ENCODE results near the gene CDC42SE2. TPM values are rescaled to one million over a fixed set of nuclear protein-coding genes. Genes with fewer than 3 reads are reported as not detected.
A peak's percentile ranks its signal among the peaks of the same experiment; 100 is the strongest.

The CDC42SE2 gene
- total and polyA plus RNA-seq, 2 experiments from 2014 or later = 24.2 to 36.2 TPM

- H4K20me1 ChIP-seq (replicated peaks; ENCODE audit: insufficient read depth) = no peaks in the 10 kb centered on the region
- peaks cover 31% of the 10 kb centered on the region for H3K4me1 ChIP-seq (ENCODE audit: insufficient read depth)
- H3F3A ChIP-seq (replicated peaks; ENCODE audit: low read depth) = no peaks in the 10 kb centered on the region
- H3K79me2 ChIP-seq (replicated peaks; ENCODE audit: insufficient read depth) = peaks cover 45% of the 10 kb centered on the region
- Mint-ChIP-seq H3K36me3 (ENCODE audit: low read depth) (peaks cover 46% of the 10 kb centered on the region), H3K27ac (peak overlapping the region; percentile 38; the same call in 1 of the 2 replicates), H3K4me1 (peaks cover 39% of the 10 kb centered on the region), H3K27me3 (ENCODE audit: insufficient read depth, low read depth, poor library complexity) (peaks cover 8% of the 10 kb centered on the region), H3K4me3 (no peak overlapping the region), H3K9me3 (peaks cover 23% of the 10 kb centered on the region)
- H3K27ac ChIP-seq (ENCODE audit: low read depth) = no peak overlapping the region
- TF ChIP-seq, protein P1, sequence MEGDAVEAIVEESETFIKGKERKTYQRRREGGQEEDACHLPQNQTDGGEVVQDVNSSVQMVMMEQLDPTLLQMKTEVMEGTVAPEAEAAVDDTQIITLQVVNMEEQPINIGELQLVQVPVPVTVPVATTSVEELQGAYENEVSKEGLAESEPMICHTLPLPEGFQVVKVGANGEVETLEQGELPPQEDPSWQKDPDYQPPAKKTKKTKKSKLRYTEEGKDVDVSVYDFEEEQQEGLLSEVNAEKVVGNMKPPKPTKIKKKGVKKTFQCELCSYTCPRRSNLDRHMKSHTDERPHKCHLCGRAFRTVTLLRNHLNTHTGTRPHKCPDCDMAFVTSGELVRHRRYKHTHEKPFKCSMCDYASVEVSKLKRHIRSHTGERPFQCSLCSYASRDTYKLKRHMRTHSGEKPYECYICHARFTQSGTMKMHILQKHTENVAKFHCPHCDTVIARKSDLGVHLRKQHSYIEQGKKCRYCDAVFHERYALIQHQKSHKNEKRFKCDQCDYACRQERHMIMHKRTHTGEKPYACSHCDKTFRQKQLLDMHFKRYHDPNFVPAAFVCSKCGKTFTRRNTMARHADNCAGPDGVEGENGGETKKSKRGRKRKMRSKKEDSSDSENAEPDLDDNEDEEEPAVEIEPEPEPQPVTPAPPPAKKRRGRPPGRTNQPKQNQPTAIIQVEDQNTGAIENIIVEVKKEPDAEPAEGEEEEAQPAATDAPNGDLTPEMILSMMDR (conservative IDR thresholded peaks at IDR 0.05; ENCODE audit: low read depth in 2 of 2) = no peak
- no peak for TF ChIP-seq JUNB (IDR thresholded peaks at IDR 0.05; ENCODE audit: unreplicated experiment)
- no peak for TF ChIP-seq ZNF462 (CRISPR knock-in tag; IDR thresholded peaks at IDR 0.05)
- no peak for TF ChIP-seq STAT1 (IDR thresholded peaks at IDR 0.05; ENCODE audit: unreplicated experiment)
- TF ChIP-seq ZNF114 (CRISPR knock-in tag; IDR thresholded peaks at IDR 0.05) = no peak
- no peak for TF ChIP-seq CREB1 (CRISPR knock-in tag; IDR thresholded peaks at IDR 0.05; ENCODE audit: low read depth)
- TF ChIP-seq, protein P2, sequence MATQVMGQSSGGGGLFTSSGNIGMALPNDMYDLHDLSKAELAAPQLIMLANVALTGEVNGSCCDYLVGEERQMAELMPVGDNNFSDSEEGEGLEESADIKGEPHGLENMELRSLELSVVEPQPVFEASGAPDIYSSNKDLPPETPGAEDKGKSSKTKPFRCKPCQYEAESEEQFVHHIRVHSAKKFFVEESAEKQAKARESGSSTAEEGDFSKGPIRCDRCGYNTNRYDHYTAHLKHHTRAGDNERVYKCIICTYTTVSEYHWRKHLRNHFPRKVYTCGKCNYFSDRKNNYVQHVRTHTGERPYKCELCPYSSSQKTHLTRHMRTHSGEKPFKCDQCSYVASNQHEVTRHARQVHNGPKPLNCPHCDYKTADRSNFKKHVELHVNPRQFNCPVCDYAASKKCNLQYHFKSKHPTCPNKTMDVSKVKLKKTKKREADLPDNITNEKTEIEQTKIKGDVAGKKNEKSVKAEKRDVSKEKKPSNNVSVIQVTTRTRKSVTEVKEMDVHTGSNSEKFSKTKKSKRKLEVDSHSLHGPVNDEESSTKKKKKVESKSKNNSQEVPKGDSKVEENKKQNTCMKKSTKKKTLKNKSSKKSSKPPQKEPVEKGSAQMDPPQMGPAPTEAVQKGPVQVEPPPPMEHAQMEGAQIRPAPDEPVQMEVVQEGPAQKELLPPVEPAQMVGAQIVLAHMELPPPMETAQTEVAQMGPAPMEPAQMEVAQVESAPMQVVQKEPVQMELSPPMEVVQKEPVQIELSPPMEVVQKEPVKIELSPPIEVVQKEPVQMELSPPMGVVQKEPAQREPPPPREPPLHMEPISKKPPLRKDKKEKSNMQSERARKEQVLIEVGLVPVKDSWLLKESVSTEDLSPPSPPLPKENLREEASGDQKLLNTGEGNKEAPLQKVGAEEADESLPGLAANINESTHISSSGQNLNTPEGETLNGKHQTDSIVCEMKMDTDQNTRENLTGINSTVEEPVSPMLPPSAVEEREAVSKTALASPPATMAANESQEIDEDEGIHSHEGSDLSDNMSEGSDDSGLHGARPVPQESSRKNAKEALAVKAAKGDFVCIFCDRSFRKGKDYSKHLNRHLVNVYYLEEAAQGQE (IDR thresholded peaks at IDR 0.05; ENCODE audit: unreplicated experiment) = no peak
- no peak for TF ChIP-seq NANOG (IDR thresholded peaks at IDR 0.05; ENCODE audit: borderline replicate concordance)
- TF ChIP-seq, protein P3, sequence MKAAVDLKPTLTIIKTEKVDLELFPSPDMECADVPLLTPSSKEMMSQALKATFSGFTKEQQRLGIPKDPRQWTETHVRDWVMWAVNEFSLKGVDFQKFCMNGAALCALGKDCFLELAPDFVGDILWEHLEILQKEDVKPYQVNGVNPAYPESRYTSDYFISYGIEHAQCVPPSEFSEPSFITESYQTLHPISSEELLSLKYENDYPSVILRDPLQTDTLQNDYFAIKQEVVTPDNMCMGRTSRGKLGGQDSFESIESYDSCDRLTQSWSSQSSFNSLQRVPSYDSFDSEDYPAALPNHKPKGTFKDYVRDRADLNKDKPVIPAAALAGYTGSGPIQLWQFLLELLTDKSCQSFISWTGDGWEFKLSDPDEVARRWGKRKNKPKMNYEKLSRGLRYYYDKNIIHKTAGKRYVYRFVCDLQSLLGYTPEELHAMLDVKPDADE (IDR thresholded peaks at IDR 0.05) = no peak
- DNase-seq (ENCODE audit: low spot score) = no peak
- H3K27me3 ChIP-seq (ENCODE audit: insufficient read depth) = no peaks in the 10 kb centered on the region
- no peak overlapping the region for H3K4me3 ChIP-seq
- H3K9me2 ChIP-seq (ENCODE audit: insufficient read depth) = no peaks in the 10 kb centered on the region
- no peak for ATAC-seq
- no peak overlapping the region for H2AFZ ChIP-seq
- H3K36me3 ChIP-seq (ENCODE audit: insufficient read depth) = no peaks in the 10 kb centered on the region
- peak overlapping the region; percentile 40; the same call in 1 of the 2 replicates for H3K4me2 ChIP-seq
Observed at GRCh38 chr5:131316026-131316425, 52.2 kb downstream of the CDC42SE2 start.
